HUES64 (cell line): Measurements from ENCODE around the gene FOXP3.

Source experiments
- H3K27ac ChIP-seq: 2 replicates; pipeline ENCODE4 v1.7.0; 2013; ENCODE audit warnings: low read depth, low read length, inconsistent platforms
- H3K27me3 ChIP-seq: 2 replicates; pipeline ENCODE4 v1.6.1; 2013; ENCODE audit warnings: mild to moderate bottlenecking, low read length; ENCODE audit not compliant: insufficient read depth
- H3K36me3 ChIP-seq: 2 replicates; pipeline ENCODE4 v1.6.1; 2013; ENCODE audit warnings: mild to moderate bottlenecking, low read length; ENCODE audit not compliant: insufficient read depth
- H3K4me1 ChIP-seq: 2 replicates; pipeline ENCODE4 v1.6.1; 2013; ENCODE audit warnings: mild to moderate bottlenecking, low read length, moderate library complexity; ENCODE audit not compliant: insufficient read depth
- H3K4me3 ChIP-seq: 2 replicates; pipeline ENCODE4 v1.5.1; 2013; ENCODE audit warnings: mild to moderate bottlenecking, low read length, moderate library complexity
- H3K9ac ChIP-seq: 2 replicates; pipeline ENCODE4 v1.6.1; 2013; ENCODE audit warnings: mild to moderate bottlenecking, low read depth, low read length
- H3K9me3 ChIP-seq: 2 replicates; pipeline ENCODE4 v1.6.1; 2013; ENCODE audit warnings: low read depth, low read length; ENCODE audit not compliant: insufficient read depth
- WGBS: fragments of 150-250, 120-280 bp; methylation state at CpG from one replicate; pipeline ENCODE4 v1.1.7; 2013; ENCODE audit warnings: missing lambda C conversion rate; 5-methylcytosine and 5-hydroxymethylcytosine counted together

FOXP3 gene

DNA sequence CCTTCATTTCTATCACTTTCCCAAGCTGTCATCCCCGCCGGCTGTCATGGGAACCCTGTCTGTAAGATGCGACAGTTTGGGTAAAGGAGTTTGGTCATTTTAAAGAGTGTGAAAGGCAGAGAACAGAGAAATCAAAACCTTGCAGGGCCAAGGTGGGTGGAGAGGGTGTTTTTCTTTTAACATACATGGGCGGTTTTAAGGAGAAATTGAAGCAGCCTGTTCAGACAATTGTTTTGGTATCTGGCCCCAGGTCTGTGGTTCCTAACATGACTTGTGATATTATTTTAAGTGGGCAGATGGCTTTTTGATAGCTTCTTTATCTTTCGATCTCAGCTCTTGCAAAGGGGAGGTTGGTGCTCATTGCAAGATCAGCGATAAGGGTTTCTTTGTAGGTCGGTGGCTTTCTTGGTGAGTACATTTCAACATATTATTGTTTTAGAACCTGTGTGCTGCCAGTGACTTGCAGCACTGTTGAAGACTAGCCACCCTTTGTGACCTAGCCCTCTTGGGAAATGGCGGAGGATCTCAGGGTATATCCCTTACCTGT is 8.7 kb upstream of the FOXP3 start:
- Histone ChIP-seq H3K9me3 (no peaks in the 10 kb centered on the region), H3K4me1 (peaks cover 5% of the 10 kb centered on the region; the same call in 1 of the 2 replicates), H3K36me3 (peaks cover 11% of the 10 kb centered on the region), H3K27me3 (no peaks in the 10 kb centered on the region), H3K9ac (no peak overlapping the region), H3K27ac (no peak overlapping the region), H3K4me3 (no peak overlapping the region)
- 88% methylated on average over 7 of the region's 8 CpGs for WGBS

DNA sequence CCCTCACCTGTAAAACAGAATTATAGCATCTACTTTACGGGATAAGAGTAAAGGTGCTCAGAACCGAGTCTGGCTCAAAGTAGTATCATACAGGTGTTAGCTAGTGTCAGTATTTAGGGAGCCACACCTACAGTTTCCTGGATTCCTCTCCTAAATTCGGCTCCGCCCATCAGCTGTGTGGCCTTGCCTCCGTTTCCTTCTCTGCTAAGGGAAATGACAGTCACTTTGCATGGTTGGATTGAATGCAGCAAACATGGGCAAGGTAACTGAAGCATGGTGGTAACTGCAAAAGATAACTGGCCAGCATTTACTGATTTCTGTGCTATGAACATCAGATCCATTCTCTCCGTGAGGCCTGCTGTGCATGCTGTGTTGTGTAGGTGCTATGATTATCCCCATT is 7.9 kb upstream of the FOXP3 start:
- Histone ChIP-seq H3K4me1 (peaks cover 5% of the 10 kb centered on the region; the same call in 1 of the 2 replicates), H3K9ac (no peak overlapping the region), H3K9me3 (no peaks in the 10 kb centered on the region), H3K4me3 (no peak overlapping the region), H3K27ac (no peak overlapping the region), H3K27me3 (no peaks in the 10 kb centered on the region), H3K36me3 (peaks cover 11% of the 10 kb centered on the region)
- 78% methylated on average over 6 of the region's 6 CpGs for WGBS

DNA sequence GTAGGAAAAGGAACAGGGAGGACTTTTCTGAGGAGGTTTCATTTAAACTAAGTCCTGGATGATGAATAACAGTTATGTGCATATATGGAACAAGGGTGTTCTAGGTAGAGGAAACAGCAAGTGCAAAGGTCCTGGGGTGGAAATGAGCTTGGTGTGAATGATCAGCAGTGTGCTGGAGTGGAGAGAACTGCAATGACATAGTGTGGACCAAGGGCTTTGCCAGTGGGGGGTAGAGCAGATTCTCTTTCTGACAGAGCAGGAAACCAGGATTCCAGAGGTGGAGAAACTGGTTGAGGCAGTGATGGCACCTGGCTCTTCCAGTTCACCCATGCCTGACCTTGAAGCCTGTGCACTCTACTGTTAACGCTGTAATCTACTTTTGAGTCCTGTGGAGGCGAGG is 6.8 kb upstream of the FOXP3 start:
- H3K27ac ChIP-seq, result no peak overlapping the region
- peaks cover 5% of the 10 kb centered on the region; the same call in 1 of the 2 replicates for H3K4me1 ChIP-seq
- peak overlapping the region; percentile 94; the same call in 1 of the 2 replicates for H3K4me3 ChIP-seq
- H3K9me3 ChIP-seq, result no peaks in the 10 kb centered on the region
- peaks cover 11% of the 10 kb centered on the region for H3K36me3 ChIP-seq
- no peaks in the 10 kb centered on the region for H3K27me3 ChIP-seq
- no peak overlapping the region for H3K9ac ChIP-seq
- 96% methylated on average over 2 of the region's 2 CpGs for WGBS

DNA sequence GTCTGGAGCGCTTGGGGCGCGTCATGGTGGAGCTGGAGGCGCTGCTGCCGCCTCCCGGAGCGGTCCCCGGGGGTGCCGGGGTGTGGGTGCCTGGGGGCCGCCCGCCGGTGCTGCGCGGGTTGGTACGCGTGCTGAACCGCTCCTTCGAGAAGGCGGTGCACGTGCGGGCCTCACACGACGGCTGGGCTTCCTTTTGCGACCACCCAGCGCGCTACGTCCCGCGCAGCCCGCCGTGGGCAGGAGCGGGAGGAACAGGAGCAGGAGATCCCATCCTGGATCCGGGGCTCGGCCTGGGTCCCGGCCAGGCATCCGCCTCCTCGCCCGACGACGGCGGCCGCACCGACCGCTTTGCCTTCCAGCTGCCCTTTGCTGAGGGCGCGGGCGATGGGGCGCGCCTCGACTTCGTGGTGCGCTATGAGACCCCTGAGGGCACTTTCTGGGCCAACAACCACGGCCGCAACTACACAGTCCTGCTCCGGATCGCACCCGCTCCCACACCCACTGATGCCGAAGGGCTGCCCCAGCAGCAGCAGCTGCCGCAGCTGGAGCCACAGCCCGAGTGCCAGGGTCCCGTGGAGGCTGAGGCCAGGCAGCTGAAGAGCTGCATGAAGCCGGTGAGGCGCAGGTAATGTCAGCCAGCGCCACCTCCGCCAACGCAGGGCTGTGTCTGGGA is 5.9 kb upstream of the FOXP3 start:
- peak overlapping the region; percentile 90 for H3K9ac ChIP-seq
- H3K27me3 ChIP-seq, result no peaks in the 10 kb centered on the region
- peaks cover 11% of the 10 kb centered on the region for H3K36me3 ChIP-seq
- H3K4me1 ChIP-seq, result peaks cover 5% of the 10 kb centered on the region; the same call in 1 of the 2 replicates
- 52% methylated on average over 66 of the region's 66 CpGs for WGBS
- peak overlapping the region; percentile 92 for H3K27ac ChIP-seq
- no peaks in the 10 kb centered on the region for H3K9me3 ChIP-seq
- H3K4me3 ChIP-seq, result peak overlapping the region; percentile 94

DNA sequence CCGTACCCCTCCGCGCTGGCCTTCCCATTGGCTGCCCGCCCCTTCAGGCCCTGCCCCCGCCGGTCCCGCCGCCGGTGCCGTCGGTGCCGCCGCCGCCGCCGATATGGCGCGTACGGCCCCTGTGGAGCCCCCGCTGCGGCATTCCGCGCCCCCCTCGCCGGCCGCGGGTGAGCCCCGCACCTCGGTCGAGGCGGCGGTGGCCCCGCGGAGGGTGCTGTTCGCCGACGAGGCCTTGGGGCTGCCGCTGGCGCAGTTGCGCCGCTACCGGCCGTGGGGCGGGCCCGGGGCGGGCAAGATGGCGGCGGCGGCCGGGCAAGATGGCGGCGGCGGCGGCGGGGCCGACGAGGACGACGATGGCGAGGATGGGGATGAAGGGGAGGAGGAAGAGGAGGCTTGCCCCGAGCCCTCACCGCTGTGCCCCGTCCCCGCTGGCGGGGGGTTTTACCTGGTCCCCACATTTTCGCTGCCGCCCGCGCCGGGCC is 5.3 kb upstream of the FOXP3 start, which contains the start of gene PPP1R3F:
Gene PPP1R3F (plus strand): TSS at position 27 of the 482 bp plus-strand sequence. CDS start 77 bp downstream, at position 104.
- Histone ChIP-seq H3K4me1 (peaks cover 5% of the 10 kb centered on the region; the same call in 1 of the 2 replicates), H3K27ac (peak within 1 kb of the TSS; percentile 92), H3K36me3 (peaks cover 11% of the 10 kb centered on the region), H3K27me3 (no peaks in the 10 kb centered on the region), H3K9me3 (no peaks in the 10 kb centered on the region), H3K9ac (peak within 1 kb of the TSS; percentile 90), H3K4me3 (peak within 1 kb of the TSS; percentile 94)
- WGBS, result under 1% methylated on average over 70 of the region's 70 CpGs

DNA sequence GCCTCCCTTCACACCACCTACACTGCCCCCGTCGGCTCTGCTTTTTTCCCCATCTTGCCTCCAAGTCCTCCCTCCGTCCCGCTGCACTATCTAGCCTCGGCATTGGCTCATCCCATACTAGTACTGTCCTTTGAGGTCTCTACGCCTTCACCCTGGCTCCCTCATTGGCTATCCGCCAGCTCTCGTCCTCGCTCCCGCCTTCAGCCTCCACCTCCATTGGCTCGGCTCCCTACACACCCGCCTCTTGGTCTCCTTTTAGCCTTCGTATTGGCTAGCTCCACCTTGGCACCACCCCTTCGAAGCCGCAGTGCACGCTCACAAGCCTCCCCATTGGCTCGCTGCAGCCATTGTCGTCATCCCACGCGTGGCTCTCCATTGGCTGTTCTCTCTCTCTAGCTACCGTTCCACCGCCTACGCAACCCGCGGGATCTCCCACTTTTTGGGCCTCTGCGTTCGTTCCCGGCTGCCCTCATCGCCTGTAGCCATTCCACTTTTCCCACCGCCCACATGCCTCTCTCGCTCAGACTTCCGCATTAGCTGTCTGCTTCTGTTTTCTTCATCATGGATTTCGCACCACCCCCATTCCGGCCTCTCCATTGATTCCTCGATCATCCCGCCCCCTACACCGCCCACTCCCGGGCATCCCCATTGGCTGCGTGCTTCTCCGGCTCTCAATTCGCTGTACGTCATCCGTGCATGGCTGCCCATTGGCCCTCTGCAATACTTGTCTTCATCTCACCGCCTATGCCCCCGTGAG is 4.7 kb upstream of the FOXP3 start:
- peak overlapping the region; percentile 94 for H3K4me3 ChIP-seq
- peak overlapping the region; percentile 90 for H3K9ac ChIP-seq
- H3K36me3 ChIP-seq, result peaks cover 11% of the 10 kb centered on the region
- no peaks in the 10 kb centered on the region for H3K9me3 ChIP-seq
- peaks cover 5% of the 10 kb centered on the region; the same call in 1 of the 2 replicates for H3K4me1 ChIP-seq
- H3K27me3 ChIP-seq, result no peaks in the 10 kb centered on the region
- WGBS, result under 1% methylated on average over 45 of the region's 45 CpGs
- peak overlapping the region; percentile 92 for H3K27ac ChIP-seq

DNA sequence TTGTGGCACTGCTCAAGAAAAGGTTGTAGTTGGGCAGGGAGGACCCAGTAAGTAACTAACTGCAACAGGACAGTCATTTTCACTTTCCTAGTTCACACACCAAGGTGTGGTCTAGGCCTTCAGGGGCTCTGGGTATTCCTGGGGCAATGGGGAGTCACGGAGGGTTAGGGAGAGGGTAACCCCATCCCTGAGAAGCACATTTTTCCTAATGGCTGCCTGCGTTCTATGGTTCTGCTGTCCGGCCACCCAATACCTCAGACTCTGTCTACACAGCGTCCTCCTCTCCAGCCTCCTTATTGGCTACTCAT is 4.1 kb upstream of the FOXP3 start:
- H3K9me3 ChIP-seq, result no peaks in the 10 kb centered on the region
- H3K9ac ChIP-seq, result peak overlapping the region; percentile 77
- peak overlapping the region; percentile 85 for H3K27ac ChIP-seq
- 0% methylated on average over 4 of the region's 4 CpGs for WGBS
- peaks cover 5% of the 10 kb centered on the region; the same call in 1 of the 2 replicates for H3K4me1 ChIP-seq
- H3K36me3 ChIP-seq, result peaks cover 10% of the 10 kb centered on the region
- no peaks in the 10 kb centered on the region for H3K27me3 ChIP-seq
- peak overlapping the region; percentile 94 for H3K4me3 ChIP-seq

DNA sequence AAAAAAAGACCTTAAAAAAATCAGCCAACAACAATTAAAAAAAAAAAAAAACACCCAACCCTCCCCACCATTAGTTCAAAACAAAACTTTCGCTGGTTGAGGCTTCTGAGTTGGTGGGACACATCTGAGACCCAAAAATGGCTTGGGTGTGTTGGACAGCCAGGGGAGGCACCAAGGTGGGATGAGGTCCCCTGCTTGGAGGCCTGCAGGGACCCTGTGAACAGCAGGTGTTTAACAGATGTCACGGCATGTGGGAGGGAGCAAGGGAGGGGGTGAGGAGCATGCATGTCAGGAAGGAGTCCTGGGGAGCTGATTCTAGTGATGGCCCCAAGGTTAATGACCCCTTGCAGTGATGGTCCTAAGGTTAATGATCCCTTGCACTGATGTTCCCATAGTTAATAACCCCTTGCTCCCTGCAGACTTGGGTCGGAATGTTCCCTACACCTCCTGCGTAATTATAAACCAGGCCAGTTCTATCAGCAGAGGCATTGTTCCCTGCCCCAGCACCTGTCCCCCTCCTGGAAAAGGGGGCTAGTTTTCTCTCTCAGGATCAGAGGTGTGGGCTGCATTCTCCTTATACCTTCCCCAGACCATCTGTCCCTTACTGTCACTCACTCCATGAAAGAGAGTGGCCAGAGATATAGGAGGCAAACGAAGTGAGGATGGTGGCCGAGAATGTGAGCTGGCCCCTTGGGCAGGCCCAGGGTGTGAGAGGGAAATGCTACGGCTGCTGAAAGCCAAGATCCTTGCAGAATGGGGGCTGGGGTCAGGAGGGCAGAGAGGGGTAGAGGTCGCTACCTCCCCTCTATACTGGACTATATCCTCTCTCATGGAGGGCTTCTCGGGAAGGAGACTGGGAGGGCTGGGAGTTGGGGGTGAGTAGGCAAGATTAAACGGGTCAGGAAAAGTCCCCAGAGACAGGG is 2.3 kb upstream of the FOXP3 start:
- H3K4me1 ChIP-seq, result no peaks in the 10 kb centered on the region; the same call in 1 of the 2 replicates
- no peak overlapping the region for H3K4me3 ChIP-seq
- peaks cover 3% of the 10 kb centered on the region; the same call in 1 of the 2 replicates for H3K36me3 ChIP-seq
- no peak overlapping the region for H3K27ac ChIP-seq
- no peak overlapping the region for H3K9ac ChIP-seq
- 86% methylated on average over 6 of the region's 10 CpGs for WGBS
- no peaks in the 10 kb centered on the region for H3K9me3 ChIP-seq
- H3K27me3 ChIP-seq, result no peaks in the 10 kb centered on the region

DNA sequence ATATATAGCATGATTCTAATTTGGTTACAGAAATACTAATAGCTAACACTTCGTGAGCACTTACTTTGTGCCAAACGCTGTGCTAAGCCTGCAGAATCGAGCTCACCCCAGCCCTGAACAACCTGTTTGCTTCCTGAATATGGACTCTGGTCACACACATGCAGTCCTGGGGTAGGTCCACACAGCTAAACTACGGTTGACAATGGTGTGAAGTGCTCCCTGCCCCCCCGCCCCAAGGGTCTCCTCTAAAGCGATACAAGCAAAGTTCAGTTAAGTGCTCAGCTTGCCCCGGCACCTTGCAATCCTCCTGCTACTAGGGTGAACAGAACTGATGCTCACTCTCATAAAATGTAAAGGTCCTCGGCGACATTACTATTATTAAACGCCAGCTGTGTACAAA is 879 bp downstream of the FOXP3 start:
- H3K9ac ChIP-seq, result no peak overlapping the region
- H3K4me1 ChIP-seq, result no peaks in the 10 kb centered on the region
- no peaks in the 10 kb centered on the region for H3K36me3 ChIP-seq
- no peak overlapping the region for H3K4me3 ChIP-seq
- whole genome bisulfite sequencing, result 90% methylated on average over 10 of the region's 10 CpGs
- no peaks in the 10 kb centered on the region for H3K27me3 ChIP-seq
- no peaks in the 10 kb centered on the region for H3K9me3 ChIP-seq
- H3K27ac ChIP-seq, result no peak overlapping the region

DNA sequence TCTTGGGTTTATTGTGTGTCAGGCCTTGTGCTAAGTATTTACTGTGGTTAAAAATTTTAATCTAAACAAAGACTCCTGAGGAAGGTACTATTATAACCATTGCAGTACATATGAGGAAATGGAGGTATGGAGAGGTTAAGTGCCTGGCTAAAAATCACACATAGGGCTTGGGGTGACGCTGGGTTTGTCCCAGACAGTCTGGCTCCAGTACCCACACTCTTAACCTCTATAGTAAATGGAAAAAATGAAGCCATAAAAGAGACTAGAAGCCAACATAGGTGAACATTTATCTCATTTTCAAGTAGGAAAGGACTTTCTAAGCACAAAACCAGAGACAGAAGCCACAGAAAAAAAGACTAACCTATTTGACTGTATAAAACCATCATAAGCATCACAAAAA is 1.9 kb downstream of the FOXP3 start:
- no CpG with 5 or more reads among the region's 1 CpG for WGBS
- Histone ChIP-seq H3K27me3 (no peaks in the 10 kb centered on the region), H3K4me3 (no peak overlapping the region), H3K36me3 (no peaks in the 10 kb centered on the region), H3K9me3 (no peaks in the 10 kb centered on the region), H3K4me1 (no peaks in the 10 kb centered on the region), H3K27ac (no peak overlapping the region), H3K9ac (no peak overlapping the region)
